ENCODE measurements around the gene SEPTIN3. TPM values are rescaled to one million over a fixed set of nuclear protein-coding genes. Genes with fewer than 3 reads are reported as not detected.

Gene SEPTIN3
- total and polyA plus RNA-seq, 9 donors, result 0.67 to 2.0 (median 0.89) TPM

- H3K27me3 ChIP-seq (ENCODE audit: control insufficient read depth, insufficient read depth, low read length), result peaks cover 37% of the 10 kb centered on the region
- H3K9me3 ChIP-seq (replicated peaks; ENCODE audit: control insufficient read depth, low read depth, low read length), result no peaks in the 10 kb centered on the region
- H3K36me3 ChIP-seq (ENCODE audit: control insufficient read depth, insufficient read depth, low read length), result no peaks in the 10 kb centered on the region
- DNase-seq, result no peak
- no peak overlapping the region for H3K27ac ChIP-seq (ENCODE audit: low read length)
- H3K4me3 ChIP-seq (ENCODE audit: low read length), result no peak overlapping the region
- H3K4me1 ChIP-seq (ENCODE audit: control insufficient read depth, insufficient read depth, low read length), result peaks cover 15% of the 10 kb centered on the region
- WGBS (ENCODE audit: insufficient coverage), result 28% methylated on average over 9 of the region's 14 CpGs
Observed at GRCh38 chr22:41928593-41929417, 40.4 kb upstream of the SEPTIN3 start.

DNA sequence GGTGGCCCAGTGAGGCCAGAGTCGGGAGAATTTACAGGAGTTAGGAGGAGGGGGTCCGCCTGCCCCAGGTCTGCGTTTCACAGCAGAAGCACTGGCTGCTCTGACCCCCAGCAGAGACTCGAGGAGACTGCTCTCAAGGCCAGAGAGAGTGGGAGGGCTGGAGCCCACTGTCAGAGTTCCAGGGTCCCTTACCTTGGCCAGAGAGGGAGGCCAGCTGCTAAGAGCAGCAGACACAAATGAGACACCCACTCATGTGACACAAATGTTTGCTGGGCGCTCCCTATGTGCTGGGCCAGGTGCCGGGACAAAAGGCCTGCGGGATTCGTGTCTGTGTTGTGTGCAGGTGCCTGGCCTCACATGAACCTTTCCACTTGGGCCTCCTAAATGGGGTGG is 39.8 kb upstream of the SEPTIN3 start:
- no peak overlapping the region for H3K27ac ChIP-seq (ENCODE audit: low read length)
- DNase-seq, result peak; percentile 49
- no peaks in the 10 kb centered on the region for H3K36me3 ChIP-seq (ENCODE audit: control insufficient read depth, insufficient read depth, low read length)
- 28% methylated on average over 6 of the region's 8 CpGs for WGBS (ENCODE audit: insufficient coverage)
- peaks cover 37% of the 10 kb centered on the region for H3K27me3 ChIP-seq (ENCODE audit: control insufficient read depth, insufficient read depth, low read length)
- H3K4me3 ChIP-seq (ENCODE audit: low read length), result no peak overlapping the region
- H3K9me3 ChIP-seq (replicated peaks; ENCODE audit: control insufficient read depth, low read depth, low read length), result no peaks in the 10 kb centered on the region
- H3K4me1 ChIP-seq (ENCODE audit: control insufficient read depth, insufficient read depth, low read length), result peaks cover 15% of the 10 kb centered on the region

DNA sequence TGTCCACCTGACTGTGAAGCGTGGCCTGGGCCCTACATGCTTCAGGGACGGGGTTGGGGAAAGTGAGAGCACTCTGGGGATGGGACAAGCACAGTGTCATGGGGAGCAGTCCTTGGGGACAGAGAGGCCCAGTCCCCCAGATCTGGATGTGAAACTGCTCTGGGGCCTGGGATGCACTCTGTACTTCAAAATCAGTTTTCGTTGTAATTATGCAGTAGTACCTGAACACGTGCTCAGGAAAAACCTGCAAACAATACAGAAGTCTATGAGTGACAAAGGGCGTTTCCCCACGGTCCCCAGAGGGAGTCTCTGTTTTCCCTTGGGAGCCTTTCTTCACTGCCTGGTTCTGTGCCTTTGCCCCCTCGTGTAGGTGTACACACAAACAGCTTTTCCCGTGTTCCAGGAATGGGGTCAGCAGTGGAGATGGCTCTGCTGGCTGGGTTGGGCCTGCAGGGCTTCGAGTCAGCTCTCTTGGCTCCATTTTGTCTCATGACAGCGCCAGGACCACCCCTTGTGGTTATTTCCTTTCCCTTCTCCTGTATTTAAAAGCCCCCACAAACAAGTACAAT is 37.5 kb upstream of the SEPTIN3 start:
- Histone ChIP-seq H3K9me3 (replicated peaks; ENCODE audit: control insufficient read depth, low read depth, low read length) (no peaks in the 10 kb centered on the region), H3K27me3 (ENCODE audit: control insufficient read depth, insufficient read depth, low read length) (peaks cover 19% of the 10 kb centered on the region), H3K4me1 (ENCODE audit: control insufficient read depth, insufficient read depth, low read length) (peaks cover 12% of the 10 kb centered on the region), H3K4me3 (ENCODE audit: low read length) (no peak overlapping the region), H3K36me3 (ENCODE audit: control insufficient read depth, insufficient read depth, low read length) (no peaks in the 10 kb centered on the region), H3K27ac (ENCODE audit: low read length) (no peak overlapping the region)
- WGBS (ENCODE audit: insufficient coverage), result 63% methylated on average over 6 of the region's 10 CpGs
- no peak for DNase-seq

DNA sequence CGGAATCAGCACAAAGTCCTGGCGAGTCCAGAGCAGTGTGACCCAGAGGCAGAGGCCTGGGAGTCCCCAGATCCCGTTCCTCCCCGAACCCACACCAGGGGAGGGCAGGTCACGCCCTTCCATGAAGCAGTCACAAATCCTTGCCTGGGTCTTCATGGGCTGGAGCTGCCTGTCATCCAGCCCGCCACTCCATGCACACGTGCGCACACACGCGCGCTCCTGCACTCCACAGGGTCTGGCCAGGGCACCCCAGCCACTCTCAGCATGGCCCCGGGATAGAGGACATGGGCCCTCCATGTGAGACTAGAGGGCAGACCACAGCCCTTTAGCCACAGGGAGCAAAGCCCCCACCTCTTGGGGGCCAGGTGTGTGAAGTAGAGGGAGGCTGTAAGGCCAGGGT is 36.9 kb upstream of the SEPTIN3 start:
- WGBS (ENCODE audit: insufficient coverage), result 80% methylated on average over 12 of the region's 12 CpGs
- H3K27me3 ChIP-seq (ENCODE audit: control insufficient read depth, insufficient read depth, low read length), result peaks cover 13% of the 10 kb centered on the region
- no peak for DNase-seq
- peaks cover 12% of the 10 kb centered on the region for H3K4me1 ChIP-seq (ENCODE audit: control insufficient read depth, insufficient read depth, low read length)
- no peak overlapping the region for H3K4me3 ChIP-seq (ENCODE audit: low read length)
- H3K36me3 ChIP-seq (ENCODE audit: control insufficient read depth, insufficient read depth, low read length), result peaks cover 3% of the 10 kb centered on the region
- H3K27ac ChIP-seq (ENCODE audit: low read length), result no peak overlapping the region
- H3K9me3 ChIP-seq (replicated peaks; ENCODE audit: control insufficient read depth, low read depth, low read length), result no peaks in the 10 kb centered on the region

DNA sequence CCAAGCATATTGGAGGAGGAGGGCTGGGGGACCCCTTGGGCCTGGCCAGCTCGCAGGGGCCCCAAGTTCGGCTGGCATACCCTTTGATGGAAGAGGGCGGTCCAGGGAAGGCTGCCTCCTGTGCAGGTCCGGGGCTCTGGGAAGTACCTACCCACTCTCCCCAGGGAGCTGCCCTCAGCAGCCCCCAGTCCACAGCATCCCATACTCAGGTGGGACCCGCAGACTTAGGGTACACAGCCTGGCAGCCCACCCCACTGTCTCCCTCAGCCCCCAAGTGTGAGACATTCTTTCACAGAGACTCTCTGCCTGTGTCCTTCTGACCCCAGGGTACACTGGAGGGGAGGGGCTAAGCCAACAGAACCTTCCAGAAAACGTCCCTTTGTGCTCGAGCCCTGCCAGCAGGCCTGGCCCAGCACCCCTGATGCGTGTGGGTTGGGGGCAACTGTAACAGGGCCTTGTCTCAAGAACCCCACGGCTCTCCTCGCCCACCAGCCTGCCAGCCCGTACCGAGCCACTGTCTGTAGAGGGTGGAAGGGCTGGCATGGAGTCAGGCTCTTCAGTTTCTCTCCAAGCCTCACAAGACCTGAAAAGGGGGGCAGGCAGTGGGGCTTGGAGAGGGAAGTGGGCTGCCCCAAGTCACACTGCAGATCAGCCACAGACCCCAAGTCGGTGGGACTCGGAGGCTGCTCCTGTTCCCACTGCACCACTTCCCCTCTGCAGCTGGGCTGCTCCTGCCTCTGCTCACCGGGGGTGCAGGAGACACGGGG is 35.6 kb upstream of the SEPTIN3 start:
- no peak overlapping the region for H3K27ac ChIP-seq (ENCODE audit: low read length)
- H3K9me3 ChIP-seq (replicated peaks; ENCODE audit: control insufficient read depth, low read depth, low read length), result no peaks in the 10 kb centered on the region
- 59% methylated on average over 10 of the region's 16 CpGs for WGBS (ENCODE audit: insufficient coverage)
- peaks cover 3% of the 10 kb centered on the region for H3K36me3 ChIP-seq (ENCODE audit: control insufficient read depth, insufficient read depth, low read length)
- H3K4me1 ChIP-seq (ENCODE audit: control insufficient read depth, insufficient read depth, low read length), result peaks cover 12% of the 10 kb centered on the region
- no peak for DNase-seq
- no peak overlapping the region for H3K4me3 ChIP-seq (ENCODE audit: low read length)
- peaks cover 2% of the 10 kb centered on the region for H3K27me3 ChIP-seq (ENCODE audit: control insufficient read depth, insufficient read depth, low read length)

- H3K9me3 ChIP-seq (replicated peaks; ENCODE audit: control insufficient read depth, low read depth, low read length), result no peaks in the 10 kb centered on the region
- no peak overlapping the region for H3K4me3 ChIP-seq (ENCODE audit: low read length)
- peaks cover 3% of the 10 kb centered on the region for H3K36me3 ChIP-seq (ENCODE audit: control insufficient read depth, insufficient read depth, low read length)
- peaks cover 13% of the 10 kb centered on the region for H3K4me1 ChIP-seq (ENCODE audit: control insufficient read depth, insufficient read depth, low read length)
- no peak for DNase-seq
- 89% methylated on average over 11 of the region's 17 CpGs for WGBS (ENCODE audit: insufficient coverage)
- no peaks in the 10 kb centered on the region for H3K27me3 ChIP-seq (ENCODE audit: control insufficient read depth, insufficient read depth, low read length)
- H3K27ac ChIP-seq (ENCODE audit: low read length), result no peak overlapping the region
Observed at GRCh38 chr22:41934284-41935014, 34.8 kb upstream of the SEPTIN3 start.

DNA sequence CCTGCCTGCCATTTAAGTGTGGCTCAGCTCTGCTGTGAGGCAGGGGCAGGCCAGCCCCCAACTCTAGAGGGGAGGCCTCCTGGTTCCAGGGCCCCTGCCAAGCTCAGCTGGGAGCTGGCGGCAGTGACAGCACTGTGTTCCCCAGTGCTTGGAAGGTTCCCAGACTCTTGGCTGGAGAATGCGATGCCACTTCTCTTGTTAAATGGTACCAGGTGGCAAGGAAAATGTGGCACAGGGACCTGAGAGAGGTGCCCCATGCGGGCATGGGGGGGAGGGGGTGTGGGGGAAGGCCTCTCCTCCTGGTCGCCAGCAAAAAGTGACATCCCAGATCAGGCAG is 34.3 kb upstream of the SEPTIN3 start:
- H3K27ac ChIP-seq (ENCODE audit: low read length), result no peak overlapping the region

GRCh38 chr22:41935509-41935908 is 33.7 kb upstream of the SEPTIN3 start:
- DNase-seq, result no peak
- no peak overlapping the region for H3K27ac ChIP-seq (ENCODE audit: low read length)
- H3K4me1 ChIP-seq (ENCODE audit: control insufficient read depth, insufficient read depth, low read length), result peaks cover 16% of the 10 kb centered on the region
- no peaks in the 10 kb centered on the region for H3K27me3 ChIP-seq (ENCODE audit: control insufficient read depth, insufficient read depth, low read length)
- WGBS (ENCODE audit: insufficient coverage), result 89% methylated on average over 7 of the region's 9 CpGs
- no peak overlapping the region for H3K4me3 ChIP-seq (ENCODE audit: low read length)
- H3K36me3 ChIP-seq (ENCODE audit: control insufficient read depth, insufficient read depth, low read length), result peaks cover 3% of the 10 kb centered on the region
- H3K9me3 ChIP-seq (replicated peaks; ENCODE audit: control insufficient read depth, low read depth, low read length), result no peaks in the 10 kb centered on the region

More for the DNA sequence above, 34.3 kb upstream of the SEPTIN3 start:
- H3K27me3 ChIP-seq (ENCODE audit: control insufficient read depth, insufficient read depth, low read length), result no peaks in the 10 kb centered on the region
- WGBS (ENCODE audit: insufficient coverage), result 69% methylated on average over 2 of the region's 4 CpGs
- H3K9me3 ChIP-seq (replicated peaks; ENCODE audit: control insufficient read depth, low read depth, low read length), result no peaks in the 10 kb centered on the region
- no peak for DNase-seq
- peaks cover 3% of the 10 kb centered on the region for H3K36me3 ChIP-seq (ENCODE audit: control insufficient read depth, insufficient read depth, low read length)
- peaks cover 14% of the 10 kb centered on the region for H3K4me1 ChIP-seq (ENCODE audit: control insufficient read depth, insufficient read depth, low read length)
- H3K4me3 ChIP-seq (ENCODE audit: low read length), result no peak overlapping the region

GRCh38 chr22:41936894-41937169 is 32.4 kb upstream of the SEPTIN3 start:
- 60% methylated on average over 1 of the region's 2 CpGs for WGBS (ENCODE audit: insufficient coverage)
- Histone ChIP-seq H3K27me3 (ENCODE audit: control insufficient read depth, insufficient read depth, low read length) (no peaks in the 10 kb centered on the region), H3K9me3 (replicated peaks; ENCODE audit: control insufficient read depth, low read depth, low read length) (no peaks in the 10 kb centered on the region), H3K36me3 (ENCODE audit: control insufficient read depth, insufficient read depth, low read length) (peaks cover 9% of the 10 kb centered on the region), H3K27ac (ENCODE audit: low read length) (no peak overlapping the region), H3K4me3 (ENCODE audit: low read length) (no peak overlapping the region), H3K4me1 (ENCODE audit: control insufficient read depth, insufficient read depth, low read length) (peaks cover 20% of the 10 kb centered on the region)
- DNase-seq, result no peak

All from muscle of leg (tissue), 11 donors.